ACHN (cell line): Measurements from ENCODE around the gene ZNF678.
"Not testable (repeated sequence)": the region's sequence is repeated elsewhere in the genome, so short reads cannot be mapped to it uniquely, and the experiment has no call there.

Experiments
- DNase-seq: peaks from one replicate; pipeline ENCODE4 v3.0.0-alpha.2; 2015
- in situ Hi-C: cut with HindIII; loops from 2 replicates; pipeline ENCODE4 v1.10.0; 2017; ENCODE audit warnings: low sequenced_read_pairs, low pct_ligation_motif_present, low pct_unique_long_range_greater_than_20kb

ZNF678 gene

GRCh38 chr1:227548119-227548397 lies 15.3 kb upstream of the ZNF678 start:
- in situ Hi-C loops: no loop called here
- DNase-seq: no peak

GRCh38 chr1:227548448-227548847 lies 14.9 kb upstream of the ZNF678 start:
- in situ Hi-C loops: no loop called here
- DNase-seq: no peak

- in situ Hi-C loops: loop anchor here (25.0 kb wide), 1 partner anchor 137 kb away; no protein-coding TSS in a partner anchor
- no peak for DNase-seq
Measured at GRCh38 chr1:227549892-227550291, 13.5 kb upstream of the ZNF678 start.

GRCh38 chr1:227551881-227552280 lies 11.5 kb upstream of the ZNF678 start:
- in situ Hi-C loops: loop anchor here (25.0 kb wide), 1 partner anchor 135 kb away; no protein-coding TSS in a partner anchor
- not testable (repeated sequence) for DNase-seq

GRCh38 chr1:227556288-227556687 lies 7.1 kb upstream of the ZNF678 start:
- DNase-seq: no peak
- in situ Hi-C loops: loop anchor here (25.0 kb wide), 1 partner anchor 131 kb away; no protein-coding TSS in a partner anchor

GRCh38 chr1:227557962-227558725 lies 5.2 kb upstream of the ZNF678 start:
- in situ Hi-C loops: loop anchor here (25.0 kb wide), 1 partner anchor 129 kb away; no protein-coding TSS in a partner anchor
- no peak for DNase-seq

- in situ Hi-C loops: loop anchor here (25.0 kb wide), 1 partner anchor 129 kb away; no protein-coding TSS in a partner anchor
Measured at GRCh38 chr1:227558732-227559262, 4.6 kb upstream of the ZNF678 start.

GRCh38 chr1:227559499-227559898 lies 3.9 kb upstream of the ZNF678 start:
- in situ Hi-C loops: loop anchor here (25.0 kb wide), 1 partner anchor 128 kb away; no protein-coding TSS in a partner anchor

More at GRCh38 chr1:227558732-227559262, 4.6 kb upstream of the ZNF678 start:
- DNase-seq: no peak

GRCh38 chr1:227559926-227560325 lies 3.4 kb upstream of the ZNF678 start:
- in situ Hi-C loops: loop anchor here (25.0 kb wide), 1 partner anchor 127 kb away; no protein-coding TSS in a partner anchor
- no peak for DNase-seq

More at GRCh38 chr1:227559499-227559898, 3.9 kb upstream of the ZNF678 start:
- no peak for DNase-seq

- no peak for DNase-seq
- in situ Hi-C loops: loop anchor here (25.0 kb wide), 1 partner anchor 127 kb away; no protein-coding TSS in a partner anchor
Measured at GRCh38 chr1:227560393-227561173, 2.8 kb upstream of the ZNF678 start.

GRCh38 chr1:227561241-227561907 lies 2.0 kb upstream of the ZNF678 start:
- no peak for DNase-seq
- in situ Hi-C loops: loop anchor here (25.0 kb wide), 1 partner anchor 126 kb away; no protein-coding TSS in a partner anchor

GRCh38 chr1:227562037-227562436 lies 1.3 kb upstream of the ZNF678 start:
- in situ Hi-C loops: loop anchor here (25.0 kb wide), 1 partner anchor 125 kb away; no protein-coding TSS in a partner anchor
- no peak for DNase-seq

GRCh38 chr1:227562933-227563323 lies 428 bp upstream of the ZNF678 start:
- in situ Hi-C loops: loop anchor here (25.0 kb wide), 1 partner anchor 124 kb away; no protein-coding TSS in a partner anchor

GRCh38 chr1:227567256-227567655 lies 3.9 kb downstream of the ZNF678 start:
- DNase-seq: no peak
- in situ Hi-C loops: loop anchor here (25.0 kb wide), 1 partner anchor 120 kb away; no protein-coding TSS in a partner anchor

More at GRCh38 chr1:227562933-227563323, 428 bp upstream of the ZNF678 start:
- DNase-seq: no peak

- in situ Hi-C loops: loop anchor here (25.0 kb wide), 1 partner anchor 119 kb away; no protein-coding TSS in a partner anchor
- DNase-seq: no peak
Measured at GRCh38 chr1:227568593-227568992, 5.2 kb downstream of the ZNF678 start.

- DNase-seq: no peak
- in situ Hi-C loops: loop anchor here (25.0 kb wide), 1 partner anchor 115 kb away; no protein-coding TSS in a partner anchor
Measured at GRCh38 chr1:227572752-227573151, 9.4 kb downstream of the ZNF678 start.

GRCh38 chr1:227574926-227575325 lies 11.6 kb downstream of the ZNF678 start:
- DNase-seq: no peak
- in situ Hi-C loops: loop anchor here (25.0 kb wide), 1 partner anchor 112 kb away; no protein-coding TSS in a partner anchor

GRCh38 chr1:227576189-227576588 lies 12.8 kb downstream of the ZNF678 start:
- DNase-seq: no peak
- in situ Hi-C loops: no loop called here
